Transverse colon (tissue), 3 donors: ENCODE measurements around the gene CCN2.

ENCODE experiments used
- CTCF ChIP-seq, 5 experiments: fragments of 200-600 bp in 3 of 5; fragments of 450-650 bp in 2 of 5; sonication (generic) in 3 of 5; IDR thresholded peaks; 1 replicate in 2 of 5; 2 replicates in 3 of 5; pipeline ENCODE4 v1.5.1; 2016 to 2017; ENCODE audit warnings: antibody characterized with exemption in 5 of 5, inconsistent platforms in 3 of 5, mild to moderate bottlenecking in 2 of 5, moderate library complexity in 1 of 5
- EP300 ChIP-seq: sonication (generic); formaldehyde crosslinking; IDR thresholded peaks from one replicate; pipeline ENCODE4 v1.6.1; 2017; ENCODE audit warnings: antibody characterized with exemption, low read depth
- POLR2A ChIP-seq: fragments of 450-650 bp; IDR thresholded peaks from one replicate; pipeline ENCODE4 v1.6.1; 2016; ENCODE audit warnings: antibody characterized with exemption, mild to moderate bottlenecking, moderate library complexity

GRCh38 chr6:131972741-131973140 is 21.6 kb upstream of the CCN2 start:
- no peak for TF ChIP-seq POLR2A
- TF ChIP-seq CTCF (IDR thresholded peaks at IDR 0.05): no peak
- no peak for TF ChIP-seq EP300
